ENCODE results near the gene DBP.

Gene DBP

DNA sequence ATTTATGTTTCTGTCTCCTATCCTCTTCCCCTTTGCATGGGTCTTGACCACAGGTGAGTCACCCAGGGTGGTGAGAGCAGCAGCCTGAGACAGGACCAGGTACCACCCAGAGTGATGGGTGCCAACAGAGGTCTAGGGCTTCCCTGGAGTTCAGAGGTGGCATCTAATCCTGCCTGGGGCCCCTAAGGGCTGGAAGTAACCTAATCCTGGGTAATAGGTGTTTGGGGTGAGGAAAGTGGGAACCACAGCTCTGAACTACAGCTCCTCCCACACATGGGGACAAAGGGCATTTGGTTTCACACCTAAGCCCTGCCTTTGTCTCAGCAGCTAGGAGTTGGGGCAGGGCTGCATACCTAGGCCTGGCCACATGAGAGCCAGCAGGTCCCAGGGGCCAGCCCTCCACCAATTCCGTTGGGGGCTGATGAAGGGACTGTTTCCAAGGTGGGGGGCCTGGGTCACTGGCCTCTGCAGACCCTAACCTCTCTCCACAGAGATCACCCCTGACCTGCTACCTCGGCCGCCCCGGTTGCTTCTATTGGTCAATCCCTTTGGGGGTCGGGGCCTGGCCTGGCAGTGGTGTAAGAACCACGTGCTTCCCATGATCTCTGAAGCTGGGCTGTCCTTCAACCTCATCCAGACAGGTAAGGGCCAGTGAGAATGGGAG, 9.8 kb downstream of the DBP start:
- DNase-seq, result no peak

DNA sequence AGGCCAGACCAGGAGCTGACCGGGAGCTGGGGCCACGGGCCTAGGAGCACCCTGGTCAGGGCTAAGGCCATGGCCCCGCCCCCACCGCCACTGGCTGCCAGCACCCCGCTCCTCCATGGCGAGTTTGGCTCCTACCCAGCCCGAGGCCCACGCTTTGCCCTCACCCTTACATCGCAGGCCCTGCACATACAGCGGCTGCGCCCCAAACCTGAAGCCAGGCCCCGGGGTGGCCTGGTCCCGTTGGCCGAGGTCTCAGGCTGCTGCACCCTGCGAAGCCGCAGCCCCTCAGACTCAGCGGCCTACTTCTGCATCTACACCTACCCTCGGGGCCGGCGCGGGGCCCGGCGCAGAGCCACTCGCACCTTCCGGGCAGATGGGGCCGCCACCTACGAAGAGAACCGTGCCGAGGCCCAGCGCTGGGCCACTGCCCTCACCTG, 11.3 kb downstream of the DBP start:
- no peak for DNase-seq

DNA sequence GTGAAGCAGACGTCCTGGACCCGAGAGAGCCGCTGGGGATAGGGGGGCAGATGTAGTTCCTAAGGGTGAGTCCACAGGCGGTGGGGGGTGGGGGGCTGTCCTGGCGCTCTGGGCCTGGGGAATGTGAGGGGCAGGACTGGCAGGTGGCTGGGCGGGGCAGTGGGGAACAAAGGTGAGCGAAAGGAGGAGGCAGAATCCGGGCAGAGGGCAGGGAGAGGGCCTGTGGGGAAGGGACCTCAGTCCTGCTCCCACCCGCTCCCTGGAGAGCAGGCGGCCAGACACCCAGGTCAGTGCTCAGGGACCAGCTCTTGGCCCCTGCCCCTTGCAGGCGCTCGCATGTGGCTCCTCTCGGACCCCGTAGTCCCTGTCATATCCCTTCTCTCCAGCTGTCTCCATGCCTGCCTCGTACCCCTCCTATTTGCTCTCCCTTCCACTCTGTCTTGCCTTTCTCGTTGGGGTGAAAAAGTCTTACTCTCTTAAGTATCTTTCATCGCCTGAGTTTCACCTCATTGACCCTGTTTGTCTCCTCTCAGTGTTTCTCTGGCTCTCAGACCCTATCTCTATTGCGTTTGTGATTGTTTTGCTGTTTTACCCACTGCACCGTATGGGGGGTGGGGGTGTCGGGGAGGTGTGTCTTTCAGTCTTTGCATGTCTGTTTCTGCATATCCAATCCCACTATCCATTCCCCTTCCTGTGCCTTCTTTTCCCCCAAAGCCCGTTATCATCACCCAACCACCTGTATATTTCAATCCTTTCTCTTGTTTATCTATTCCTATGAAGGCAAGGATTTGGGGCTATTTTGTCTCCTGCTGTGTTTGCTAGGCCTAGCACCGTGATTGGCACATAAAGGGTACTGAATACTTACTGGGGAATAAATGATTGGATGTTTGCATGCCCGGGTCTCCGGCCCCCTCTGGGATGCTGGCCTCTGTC, 12.1 kb downstream of the DBP start:
- no peak for DNase-seq

DNA sequence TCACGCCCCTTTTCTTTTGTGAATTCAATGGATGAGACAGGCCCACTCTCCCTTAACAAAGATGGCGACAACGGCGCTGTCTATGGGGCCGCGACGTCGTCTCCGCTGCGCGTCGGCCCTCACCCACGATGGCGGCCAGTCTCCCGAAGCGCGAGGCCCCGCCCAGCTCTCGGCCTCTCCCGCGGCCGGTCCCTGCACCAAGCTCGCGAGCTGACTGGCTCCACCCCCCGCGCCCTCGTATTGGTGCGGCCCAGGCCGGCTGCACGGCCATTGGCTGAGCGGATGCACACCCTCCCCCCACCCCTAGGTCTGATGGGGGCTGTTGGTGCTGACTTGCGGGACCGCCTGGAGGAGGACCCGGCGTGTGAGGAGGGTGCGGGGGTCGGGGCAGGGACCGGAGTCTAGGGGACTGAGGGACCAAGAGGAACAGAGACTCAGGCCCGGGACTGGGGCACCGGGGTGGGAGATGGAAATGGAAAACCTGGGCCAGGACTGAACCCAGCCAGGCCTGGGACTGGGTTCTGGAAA, 13.0 kb downstream of the DBP start:
- DNase-seq, result peak; percentile 98

DNA sequence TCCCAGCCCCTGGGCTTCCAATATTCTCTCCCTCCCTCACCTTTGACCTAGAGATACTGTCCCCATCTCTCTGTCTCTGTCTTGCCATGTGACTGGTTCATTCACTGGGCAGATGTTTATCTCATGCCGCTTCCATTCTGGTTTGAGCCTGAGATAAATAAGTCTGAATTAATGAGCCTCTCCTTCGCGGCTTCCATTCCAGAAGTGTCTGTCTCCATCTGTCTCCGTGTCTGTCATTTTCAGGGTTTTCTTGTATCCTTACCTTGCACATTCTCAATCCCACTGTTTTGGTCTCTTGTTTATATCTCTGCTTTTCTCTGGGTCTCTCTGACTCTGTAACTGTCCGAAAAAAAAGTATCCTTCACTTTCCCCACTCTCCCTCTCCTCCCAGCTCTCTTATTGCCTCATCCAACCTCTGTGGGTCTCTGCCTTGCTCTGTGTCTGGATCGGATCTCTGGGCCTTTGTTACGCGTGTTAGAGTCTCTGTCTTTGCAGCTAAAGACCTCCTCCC, 13.6 kb downstream of the DBP start:
- DNase-seq, result no peak

GRCh38 chr19:48619692-48620585, 17.2 kb downstream of the DBP start:
- DNase-seq, result no peak

GRCh38 chr19:48618916-48619691, 18.1 kb downstream of the DBP start, which contains the start of the genes RPL18 and SPHK2:
TSS of gene RPL18 (minus strand) at chr19:48619178. CDS start at chr19:48619143, 35 bp downstream.
TSS of gene SPHK2 (plus strand) at chr19:48619506. CDS start at chr19:48620515, 1,009 bp downstream.
- peak; percentile 96 for DNase-seq

- no peak for DNase-seq
These were observed 18.8 kb downstream of the DBP start for GRCh38 chr19:48618278-48618915.

- no peak for DNase-seq
These were observed 19.8 kb downstream of the DBP start for GRCh38 chr19:48617146-48617937.

GRCh38 chr19:48616491-48617056, 20.6 kb downstream of the DBP start:
- DNase-seq, result no peak

- DNase-seq, result no peak
These were observed 21.1 kb downstream of the DBP start for GRCh38 chr19:48616041-48616436.

DNA sequence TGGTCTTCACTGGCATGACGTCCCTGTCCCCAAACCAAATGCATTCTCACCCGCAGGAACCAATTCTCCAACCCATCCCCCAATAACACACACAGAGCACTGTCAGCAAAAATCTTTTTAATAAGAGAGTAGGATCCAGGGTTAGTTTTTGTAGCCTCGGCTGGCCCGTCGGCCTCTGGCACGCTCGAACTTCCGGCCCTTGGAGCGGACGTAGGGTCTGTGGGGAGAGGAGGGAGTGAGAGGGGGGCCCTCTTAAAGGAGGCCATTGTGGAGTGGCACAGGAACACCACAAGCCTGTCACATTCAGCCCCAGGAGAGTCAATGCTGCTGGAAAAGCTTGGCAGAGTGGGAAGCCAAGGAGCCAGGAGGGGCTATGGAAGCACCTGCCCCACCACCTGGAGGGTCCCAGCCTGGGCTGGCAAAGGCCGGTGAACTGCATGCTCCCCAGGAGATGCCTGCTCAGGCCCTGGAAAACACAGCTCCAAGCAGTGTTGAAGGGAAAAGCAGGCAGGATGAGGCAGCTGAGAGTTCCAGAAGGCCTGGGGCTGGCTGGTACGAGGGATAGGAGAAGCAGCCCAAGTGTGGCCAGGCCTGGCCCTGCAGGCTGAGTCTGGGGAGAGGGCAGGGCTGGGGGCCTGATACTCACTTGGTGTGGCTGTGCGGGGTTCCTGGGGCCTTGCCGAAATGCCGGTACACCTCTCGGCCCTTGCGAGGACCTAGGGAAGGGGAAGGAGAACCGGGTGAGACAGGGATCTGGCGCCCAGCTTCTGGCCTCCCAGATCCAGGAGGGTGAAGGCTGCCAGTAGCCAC, 21.7 kb downstream of the DBP start:
- no peak for DNase-seq

DNA sequence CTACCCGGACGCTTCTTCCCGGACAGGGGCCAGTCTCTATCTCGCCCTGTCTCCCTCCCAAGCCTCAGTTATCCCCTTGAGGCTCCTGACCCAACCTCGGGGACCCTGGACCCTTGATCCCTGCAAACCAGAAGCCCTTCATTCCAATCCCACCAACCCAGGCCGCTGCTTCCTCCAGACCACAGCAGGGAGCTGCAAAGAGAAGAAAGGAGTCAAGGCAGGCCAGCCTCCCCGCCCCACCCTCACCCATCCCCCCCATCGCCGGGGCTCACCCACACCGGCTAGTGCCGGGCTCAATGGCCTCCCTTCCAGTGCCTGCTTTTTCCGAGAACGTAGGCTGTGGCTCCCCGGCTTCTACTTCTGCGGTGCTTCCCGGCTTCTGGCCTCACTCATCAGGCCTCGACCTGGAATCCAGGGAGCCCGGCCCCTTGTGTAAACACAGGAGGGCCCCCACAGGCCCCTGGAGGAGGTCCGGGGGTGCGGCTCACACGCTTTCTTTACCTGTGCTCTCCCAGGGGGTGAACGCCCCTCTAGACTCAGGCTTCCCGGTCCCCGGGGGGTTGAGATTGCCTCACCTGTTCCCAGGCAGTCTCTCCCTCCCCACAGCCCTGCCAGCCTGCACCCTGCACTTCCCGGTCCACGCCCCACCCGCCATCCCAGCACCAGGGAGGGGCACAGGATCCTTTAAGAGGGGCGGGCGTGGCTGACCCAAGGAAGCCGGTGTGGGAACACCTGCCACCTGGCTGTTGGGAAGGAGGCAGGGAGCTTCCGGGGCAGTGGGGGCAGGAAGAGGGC, 22.5 kb downstream of the DBP start, which contains the start of gene FAM83E:
TSS of gene FAM83E (minus strand) at position 641 of the 795 bp plus-strand sequence. CDS start 1,704 bp downstream, outside the sequence.
- peak; percentile 40 for DNase-seq

GRCh38 chr19:48613852-48614435, 23.2 kb downstream of the DBP start:
- no peak for DNase-seq

GRCh38 chr19:48613024-48613851, 23.9 kb downstream of the DBP start:
- DNase-seq, result no peak

DNA sequence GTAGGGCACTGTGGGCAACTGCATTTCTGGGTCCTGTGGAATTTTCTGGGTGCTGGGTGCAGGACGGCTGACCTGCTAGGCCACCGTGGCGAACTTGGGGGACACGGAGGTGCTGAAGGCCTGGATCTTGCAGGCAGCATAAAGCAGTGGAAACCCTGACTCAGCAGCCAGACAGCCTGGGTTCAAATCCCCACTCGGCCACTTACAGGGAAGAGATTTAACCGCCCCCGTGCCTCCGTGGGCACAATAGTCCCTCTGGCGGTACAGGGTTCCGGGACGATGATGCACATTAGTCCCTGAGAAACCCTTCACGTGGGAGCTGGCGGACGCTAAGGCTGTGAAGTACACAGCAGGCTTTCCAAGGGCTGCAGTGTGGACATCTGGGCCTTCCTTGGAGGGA, 25.3 kb downstream of the DBP start:
- DNase-seq, result no peak

Measured in stimulated activated CD4-positive, alpha-beta T cell treated with anti-CD3 and anti-CD28 coated beads, Interleukin-12 subunit alpha, Interleukin-12 subunit beta, amount 100 ng/mL, for 4 hours (primary cell).